Ishikawa (cell line): ENCODE results near the gene NCAPH2.

Source experiments
- CEBPB ChIP-seq: IDR thresholded peaks from 2 replicates; pipeline ENCODE4 v1.6.1; 2012
- CREB1 ChIP-seq: IDR thresholded peaks from 2 replicates; pipeline ENCODE4 v1.6.1; 2012; ENCODE audit warnings: low read depth
- EGR1 ChIP-seq: IDR thresholded peaks from 2 replicates; pipeline ENCODE4 v1.6.1; 2012
- EP300 ChIP-seq: IDR thresholded peaks from 2 replicates; pipeline ENCODE4 v1.6.1; 2012; ENCODE audit warnings: borderline replicate concordance
- FOXM1 ChIP-seq: IDR thresholded peaks from 2 replicates; pipeline ENCODE4 v1.6.1; 2012; ENCODE audit warnings: low read depth, borderline replicate concordance
- MAX ChIP-seq: IDR thresholded peaks from 2 replicates; pipeline ENCODE4 v1.6.1; 2012
- NFIC ChIP-seq: IDR thresholded peaks from 2 replicates; pipeline ENCODE4 v1.6.1; 2012
- RAD21 ChIP-seq: IDR thresholded peaks from 2 replicates; pipeline ENCODE4 v1.6.1; 2012; ENCODE audit warnings: low read depth
- REST ChIP-seq: IDR thresholded peaks from 2 replicates; pipeline ENCODE4 v1.6.1; 2012; ENCODE audit warnings: low read depth, mild to moderate bottlenecking
- TAF1 ChIP-seq: IDR thresholded peaks from 2 replicates; pipeline ENCODE4 v1.6.1; 2012; ENCODE audit warnings: low read depth, mild to moderate bottlenecking
- TCF12 ChIP-seq: IDR thresholded peaks from 2 replicates; pipeline ENCODE4 v1.6.1; 2012; ENCODE audit warnings: low read depth
- TEAD4 ChIP-seq: IDR thresholded peaks from 2 replicates; pipeline ENCODE4 v1.6.1; 2012
- USF1 ChIP-seq: IDR thresholded peaks from 2 replicates; pipeline ENCODE4 v1.6.1; 2012
- YY1 ChIP-seq: IDR thresholded peaks from 2 replicates; pipeline ENCODE4 v1.6.1; 2012; ENCODE audit warnings: low read depth
- ZBTB7A ChIP-seq: IDR thresholded peaks from 2 replicates; pipeline ENCODE4 v1.6.1; 2012; ENCODE audit warnings: low read depth

NCAPH2 gene

GRCh38 chr22:50548921-50549790 lies 41.1 kb downstream of the NCAPH2 start:
- no peak for TF ChIP-seq ZBTB7A
- no peak for TF ChIP-seq EP300
- TF ChIP-seq TAF1 = no peak
- no peak for TF ChIP-seq CEBPB
- TF ChIP-seq RAD21 = no peak

GRCh38 chr22:50550395-50550794 lies 42.4 kb downstream of the NCAPH2 start:
- no peak for TF ChIP-seq TCF12
- TF ChIP-seq REST = no peak
- TF ChIP-seq YY1 = no peak
- TF ChIP-seq CEBPB = no peak
- no peak for TF ChIP-seq USF1
- TF ChIP-seq TAF1 = no peak
- TF ChIP-seq EGR1 = no peak
- no peak for TF ChIP-seq RAD21
- no peak for TF ChIP-seq NFIC
- TF ChIP-seq FOXM1 = no peak
- no peak for TF ChIP-seq EP300
- no peak for TF ChIP-seq ZBTB7A
- no peak for TF ChIP-seq TEAD4

GRCh38 chr22:50551160-50551752 lies 43.2 kb downstream of the NCAPH2 start:
- TF ChIP-seq RAD21 (no peak), EP300 (no peak)

- no peak for TF ChIP-seq YY1
- TF ChIP-seq REST = no peak
- no peak for TF ChIP-seq RAD21
- no peak for TF ChIP-seq CREB1
- no peak for TF ChIP-seq CEBPB
- TF ChIP-seq TEAD4 = no peak
- TF ChIP-seq MAX = no peak
- TF ChIP-seq TAF1 = no peak
- TF ChIP-seq ZBTB7A = no peak
- no peak for TF ChIP-seq USF1
Measured at GRCh38 chr22:50553310-50553709, 45.3 kb downstream of the NCAPH2 start.

- TF ChIP-seq CREB1 (no peak), REST (no peak), EGR1 (no peak), TEAD4 (no peak), MAX (no peak), TAF1 (no peak), NFIC (no peak), TCF12 (no peak), ZBTB7A (no peak), CEBPB (no peak), YY1 (no peak), RAD21 (no peak), USF1 (no peak), EP300 (no peak), FOXM1 (no peak)
Measured at GRCh38 chr22:50556703-50557102, 48.7 kb downstream of the NCAPH2 start.
